Panc1 (cell line): ENCODE data around the gene PLAAT2. TPM values are rescaled to one million over a fixed set of nuclear protein-coding genes. Genes with fewer than 3 reads are reported as not detected.

Experiments used
- ATAC-seq: fragments of 200-7000 bp; cut with Tn5 transposase; 2 replicates; pipeline ENCODE4 v1.9.1; 2020; ENCODE audit warnings: mild to moderate bottlenecking, moderate library complexity
- Bru-seq: library from RNA; stranded (reverse); fragments of 400-500 nt; gene quantifications from one replicate; lab custom pipeline; 2021; lab: Mats Ljungman, UMichigan
- BruChase-seq, 2 experiments: library from RNA; stranded (reverse); fragments of 400-500 nt; gene quantifications; one replicate each; lab custom pipeline; 2021; lab: Mats Ljungman, UMichigan
- BruUV-seq: library from RNA; stranded (reverse); fragments of 400-500 nt; replicated peaks from 2 replicates; lab custom pipeline; 2021; lab: Mats Ljungman, UMichigan
- CTCF ChIA-PET: fragments of 300-600 bp; sonication (Branson Sonifier 250); formaldehyde crosslinking; loops from one replicate; lab custom pipeline; 2022; ENCODE audit warnings: antibody characterized with exemption; lab: Charles Lee
- POLR2A ChIA-PET: fragments of 300-600 bp; sonication (Branson Sonifier 250); formaldehyde crosslinking; loops from one replicate; lab custom pipeline; 2022; ENCODE audit warnings: antibody characterized with exemption; lab: Charles Lee
- DNase-seq: peaks from one replicate; pipeline ENCODE4 v3.0.0-alpha.2; 2010; ENCODE audit warnings: low read depth, low spot score
- H3K27ac ChIP-seq: 2 replicates; pipeline ENCODE4 v1.5.1; 2011; ENCODE audit warnings: mild to moderate bottlenecking, low read length, inconsistent platforms
- H3K27me3 ChIP-seq: fragments of 200-500 bp; sonication (Bioruptor generic); 2 replicates; pipeline ENCODE4 v1.6.0; 2014; ENCODE audit warnings: low read length, inconsistent platforms; ENCODE audit not compliant: control insufficient read depth, insufficient read depth
- H3K36me3 ChIP-seq: fragments of 200-500 bp; sonication (Bioruptor generic); 2 replicates; pipeline ENCODE4 v1.5.1; 2014; ENCODE audit warnings: inconsistent platforms, mild to moderate bottlenecking, low read length, moderate library complexity; ENCODE audit not compliant: control insufficient read depth, insufficient read depth
- H3K4me1 ChIP-seq: 2 replicates; pipeline ENCODE4 v1.5.1; 2011; ENCODE audit warnings: inconsistent platforms, mild to moderate bottlenecking, low read length, moderate library complexity; ENCODE audit not compliant: control insufficient read depth, insufficient read depth
- H3K4me3 ChIP-seq, 2 experiments: 2 replicates each; pipeline ENCODE4 v1.5.1; 2011 to 2012; ENCODE audit warnings: low read depth in 2 of 2, low read length in 2 of 2, mild to moderate bottlenecking in 2 of 2, inconsistent platforms in 1 of 2, moderate library complexity in 1 of 2
- H3K9me3 ChIP-seq: fragments of 200-500 bp; sonication (Bioruptor generic); 2 replicates; pipeline ENCODE4 v1.5.1; 2014; ENCODE audit warnings: low read depth, mild to moderate bottlenecking, inconsistent platforms, low read length, moderate library complexity; ENCODE audit not compliant: control insufficient read depth, insufficient read depth
- CTCF ChIP-seq: fragments of 450-650 bp; IDR thresholded peaks from 2 replicates; pipeline ENCODE4 v1.5.1; 2017; ENCODE audit warnings: mild to moderate bottlenecking
- POLR2AphosphoS5 ChIP-seq: IDR thresholded peaks from 2 replicates; pipeline ENCODE4 v1.6.1; 2012; ENCODE audit warnings: mild to moderate bottlenecking, low read depth, low read length, moderate library complexity
- REST ChIP-seq, 2 experiments: IDR thresholded peaks; 2 replicates each; pipeline ENCODE4 v1.6.1; 2011 to 2012; ENCODE audit warnings: low read depth in 2 of 2, control low read depth in 1 of 2, low read length in 1 of 2, mild to moderate bottlenecking in 1 of 2, moderate library complexity in 1 of 2; ENCODE audit not compliant: insufficient read depth in 1 of 2
- SIN3A ChIP-seq: IDR thresholded peaks from 2 replicates; pipeline ENCODE4 v1.6.1; 2012; ENCODE audit warnings: low read depth, mild to moderate bottlenecking, low read length, moderate library complexity, borderline replicate concordance; ENCODE audit not compliant: insufficient read depth
- TCF7L2 ChIP-seq: IDR thresholded peaks from 2 replicates; pipeline ENCODE4 v1.6.1; 2011; ENCODE audit warnings: mild to moderate bottlenecking, low read depth, low read length, inconsistent platforms
- in situ Hi-C: cut with HindIII; loops from 2 replicates; pipeline ENCODE4 v1.10.0; 2016; ENCODE audit warnings: low sequenced_read_pairs, low pct_unique_long_range_greater_than_20kb
- intact Hi-C: fragments of 100-400 bp; cut with micrococcal nuclease; formaldehyde crosslinking; loops from one replicate; pipeline ENCODE4 v1.10.0; 2022; ENCODE audit not compliant: unreplicated experiment
- long read RNA-seq: library from polyadenylated mRNA; unstranded; transcript quantifications from one replicate; pipeline ENCODE4 v2.0.0, GENCODE V29; 2021; ENCODE audit not compliant: unreplicated experiment
- polyA plus RNA-seq: library from polyadenylated mRNA; unstranded; fragments of >200 nt; gene quantifications from one replicate; pipeline ENCODE4 v1.2.1, GENCODE V29; 2012; ENCODE audit warnings: missing spikeins; ENCODE audit not compliant: insufficient read length
- total RNA-seq: library from RNA; stranded (reverse); gene quantifications from one replicate; pipeline ENCODE4 v1.2.1, GENCODE V29; 2021; ENCODE audit not compliant: unreplicated experiment

The PLAAT2 gene
- total RNA-seq (not detected), Bru-seq, nascent RNA (percentile 16 among the genes with signal in this experiment), BruChase-seq, experiment 1, labeled RNA remaining after a 2-hour chase (percentile 19 among the genes with signal in this experiment), BruChase-seq, experiment 2, labeled RNA remaining after a 6-hour chase (percentile 16 among the genes with signal in this experiment)
- polyA plus RNA-seq = not detected
- long read RNA-seq = 0 reads

- H3K27ac ChIP-seq = no peak within 1 kb of the TSS
- CTCF ChIA-PET = interaction anchor here (0.7 kb wide), 1 partner anchor 43 kb away, joined by 13 read pairs; no protein-coding TSS in a partner anchor
- no peak for DNase-seq
- H3K4me1 ChIP-seq = peaks cover 7% of the 10 kb centered on the region
- no peak for TF ChIP-seq POLR2AphosphoS5
- TF ChIP-seq SIN3A = no peak
- TF ChIP-seq TCF7L2 = no peak
- TF ChIP-seq REST (IDR thresholded peaks at IDR 0.05; ENCODE audit: insufficient read depth in 1 of 2, low read depth in 2 of 2, low read length in 1 of 2) = no peak
- TF ChIP-seq CTCF = no peak
- POLR2A ChIA-PET = no interaction called here
- H3K4me3 ChIP-seq = no peak within 1 kb of the TSS
- BruUV-seq = no TSS peak
- no peaks in the 10 kb centered on the region for H3K36me3 ChIP-seq
- no peaks in the 10 kb centered on the region for H3K9me3 ChIP-seq
- intact Hi-C loops = no loop called here
- ATAC-seq = no peak
- H3K27me3 ChIP-seq = no peaks in the 10 kb centered on the region
- in situ Hi-C loops = no loop called here
These were observed at the start of gene PLAAT2 for GRCh38 chr11:63563201-63564055. Gene PLAAT2, minus strand, starts transcription at chr11:63563379. Its CDS starts 55 bp downstream, at chr11:63563324.

GRCh38 chr11:63612181-63612580, 49.0 kb upstream of the PLAAT2 start:
- no peaks in the 10 kb centered on the region for H3K27me3 ChIP-seq
- H3K4me3 ChIP-seq = no peak overlapping the region
- no peak for ATAC-seq
- BruUV-seq = TSS peak; percentile 73
- H3K9me3 ChIP-seq = no peaks in the 10 kb centered on the region
- no peaks in the 10 kb centered on the region for H3K36me3 ChIP-seq
- DNase-seq = no peak
- no peak overlapping the region for H3K27ac ChIP-seq
- TF ChIP-seq TCF7L2 (no peak), POLR2AphosphoS5 (no peak), SIN3A (no peak), CTCF (no peak), REST (IDR thresholded peaks at IDR 0.05; ENCODE audit: insufficient read depth in 1 of 2, low read depth in 2 of 2, low read length in 1 of 2) (no peak)
- peaks cover 30% of the 10 kb centered on the region for H3K4me1 ChIP-seq
- in situ Hi-C loops (no loop called here), intact Hi-C loops (no loop called here)
- CTCF ChIA-PET = no interaction called here
- POLR2A ChIA-PET = no interaction called here
